HG02973 (cell line): ENCODE measurements around the gene TOPORS.
"Not testable (repeated sequence)": the region's sequence is repeated elsewhere in the genome, so short reads cannot be mapped to it uniquely, and the experiment has no call there.

Experiments
- ATAC-seq: cut with Tn5 transposase; IDR thresholded peaks from one replicate; pipeline ENCODE4 v1.9.1; 2021; ENCODE audit warnings: moderate library complexity; ENCODE audit not compliant: unreplicated experiment

The TOPORS gene

GRCh38 chr9:32566770-32567169, 14.4 kb upstream of the TOPORS start:
- no peak for ATAC-seq

GRCh38 chr9:32565967-32566366, 13.6 kb upstream of the TOPORS start:
- ATAC-seq, result no peak

GRCh38 chr9:32558408-32558934, 6.1 kb upstream of the TOPORS start:
- no peak for ATAC-seq

- no peak for ATAC-seq
These were observed 2.2 kb upstream of the TOPORS start for GRCh38 chr9:32554591-32554990.

- no peak for ATAC-seq
These were observed 1.7 kb upstream of the TOPORS start for GRCh38 chr9:32554107-32554506.

GRCh38 chr9:32551276-32552051, 922 bp downstream of the TOPORS start:
- peak; percentile 1 for ATAC-seq

- peak; percentile 64 for ATAC-seq
These were observed 1.7 kb downstream of the TOPORS start for GRCh38 chr9:32550562-32551275.

GRCh38 chr9:32550150-32550561, 2.2 kb downstream of the TOPORS start:
- no peak for ATAC-seq

GRCh38 chr9:32548213-32548612, 4.2 kb downstream of the TOPORS start:
- not testable (repeated sequence) for ATAC-seq

GRCh38 chr9:32545884-32546283, 6.5 kb downstream of the TOPORS start:
- ATAC-seq, result no peak

- ATAC-seq, result no peak
These were observed 9.3 kb downstream of the TOPORS start for GRCh38 chr9:32543047-32543446.

- ATAC-seq, result no peak
These were observed 18.6 kb downstream of the TOPORS start for GRCh38 chr9:32533816-32534215.

GRCh38 chr9:32533336-32533735, 19.1 kb downstream of the TOPORS start:
- ATAC-seq, result no peak

- no peak for ATAC-seq
These were observed 25.7 kb downstream of the TOPORS start for GRCh38 chr9:32526707-32527048.

GRCh38 chr9:32526041-32526706, 26.2 kb downstream of the TOPORS start, which contains the start of gene RIGI:
Gene RIGI (minus strand): TSS chr9:32526196. CDS start chr9:32526166, 30 bp downstream.
- ATAC-seq, result peak; percentile 68

- peak; percentile 12 for ATAC-seq
These were observed 26.7 kb downstream of the TOPORS start for GRCh38 chr9:32525709-32526030.

- peak; percentile 14 for ATAC-seq
These were observed 27.3 kb downstream of the TOPORS start for GRCh38 chr9:32524892-32525708.

GRCh38 chr9:32524558-32524891, 27.9 kb downstream of the TOPORS start:
- not testable (repeated sequence) for ATAC-seq

- no peak for ATAC-seq
These were observed 28.5 kb downstream of the TOPORS start for GRCh38 chr9:32523910-32524309.

- ATAC-seq, result no peak
These were observed 34.1 kb downstream of the TOPORS start for GRCh38 chr9:32518276-32518675.

GRCh38 chr9:32516241-32516640, 36.1 kb downstream of the TOPORS start:
- ATAC-seq, result no peak
